ENCODE data around the gene CARF.
"Not testable (repeated sequence)": the region's sequence is repeated elsewhere in the genome, so short reads cannot be mapped to it uniquely, and the experiment has no call there.

CARF gene

GRCh38 chr2:202911512-202912341 lies at the start of gene CARF, which contains the start of gene WDR12:
Gene CARF, plus strand, starts transcription at chr2:202912275. Its CDS starts 29,628 bp downstream, at chr2:202941903.
Gene WDR12, minus strand, starts transcription at chr2:202911673. Its CDS starts 197 bp downstream, at chr2:202911476.
- H3K9me3 Mint-ChIP-seq: no peaks in the 10 kb centered on the region
- H3K36me3 Mint-ChIP-seq (ENCODE audit: insufficient read depth): peaks cover 19% of the 10 kb centered on the region
- peak; percentile 84 for ATAC-seq (replicated peaks; ENCODE audit: extremely low read depth, poor library complexity, severe bottlenecking)
- H3K4me1 Mint-ChIP-seq: peaks cover 18% of the 10 kb centered on the region
- no peaks in the 10 kb centered on the region for H3K27me3 Mint-ChIP-seq
- peak within 1 kb of the TSS; percentile 78 for H3K27ac Mint-ChIP-seq (ENCODE audit: low read depth)
- peak within 1 kb of the TSS; percentile 95 for H3K4me3 Mint-ChIP-seq
- DNase-seq (ENCODE audit: low spot score in 2 of 2): peak; percentile 75 to 84

- Mint-ChIP-seq H3K27me3 (no peaks in the 10 kb centered on the region), H3K9me3 (no peaks in the 10 kb centered on the region), H3K4me1 (peaks cover 13% of the 10 kb centered on the region), H3K4me3 (peak overlapping the region; percentile 85), H3K27ac (ENCODE audit: low read depth) (peak overlapping the region; percentile 73), H3K36me3 (ENCODE audit: insufficient read depth) (peaks cover 2% of the 10 kb centered on the region)
- ATAC-seq (replicated peaks; ENCODE audit: extremely low read depth, poor library complexity, severe bottlenecking): peak; percentile 87
- DNase-seq (ENCODE audit: low spot score in 2 of 2): peak; percentile 26 to 27
Observed at GRCh38 chr2:202870431-202871299, 41.4 kb upstream of the CARF start.

GRCh38 chr2:202871300-202872141 lies 40.6 kb upstream of the CARF start, which contains the start of gene ICA1L:
Gene ICA1L, minus strand, starts transcription at chr2:202871766. Its CDS starts 42,757 bp downstream, at chr2:202829009.
- H3K4me1 Mint-ChIP-seq: peaks cover 13% of the 10 kb centered on the region
- H3K27me3 Mint-ChIP-seq: no peaks in the 10 kb centered on the region
- peak; percentile 45 for ATAC-seq (replicated peaks; ENCODE audit: extremely low read depth, poor library complexity, severe bottlenecking)
- H3K9me3 Mint-ChIP-seq: no peaks in the 10 kb centered on the region
- peak within 1 kb of the TSS; percentile 73 for H3K27ac Mint-ChIP-seq (ENCODE audit: low read depth)
- DNase-seq (ENCODE audit: low spot score in 2 of 2): peak in 1 of 2 donors; percentile 36
- H3K36me3 Mint-ChIP-seq (ENCODE audit: insufficient read depth): peaks cover 2% of the 10 kb centered on the region
- peak within 1 kb of the TSS; percentile 85 for H3K4me3 Mint-ChIP-seq

GRCh38 chr2:202877699-202878098 lies 34.4 kb upstream of the CARF start:
- Mint-ChIP-seq H3K27me3 (no peaks in the 10 kb centered on the region), H3K9me3 (no peaks in the 10 kb centered on the region), H3K36me3 (ENCODE audit: insufficient read depth) (peaks cover 5% of the 10 kb centered on the region), H3K4me1 (no peaks in the 10 kb centered on the region), H3K4me3 (no peak overlapping the region), H3K27ac (ENCODE audit: low read depth) (no peak overlapping the region)
- DNase-seq (ENCODE audit: low spot score in 2 of 2): no peak
- ATAC-seq (replicated peaks; ENCODE audit: extremely low read depth, poor library complexity, severe bottlenecking): no peak

GRCh38 chr2:202881570-202881969 lies 30.5 kb upstream of the CARF start:
- no peaks in the 10 kb centered on the region for H3K4me1 Mint-ChIP-seq
- no peak for ATAC-seq (replicated peaks; ENCODE audit: extremely low read depth, poor library complexity, severe bottlenecking)
- H3K27ac Mint-ChIP-seq (ENCODE audit: low read depth): no peak overlapping the region
- H3K9me3 Mint-ChIP-seq: no peaks in the 10 kb centered on the region
- DNase-seq (ENCODE audit: low spot score in 2 of 2): no peak
- peaks cover 12% of the 10 kb centered on the region for H3K36me3 Mint-ChIP-seq (ENCODE audit: insufficient read depth)
- no peaks in the 10 kb centered on the region for H3K27me3 Mint-ChIP-seq
- no peak overlapping the region for H3K4me3 Mint-ChIP-seq

- H3K27ac Mint-ChIP-seq (ENCODE audit: low read depth): no peak overlapping the region
- no peaks in the 10 kb centered on the region for H3K27me3 Mint-ChIP-seq
- no peaks in the 10 kb centered on the region for H3K9me3 Mint-ChIP-seq
- H3K36me3 Mint-ChIP-seq (ENCODE audit: insufficient read depth): peaks cover 14% of the 10 kb centered on the region
- no peak overlapping the region for H3K4me3 Mint-ChIP-seq
- no peak for ATAC-seq (replicated peaks; ENCODE audit: extremely low read depth, poor library complexity, severe bottlenecking)
- no peak for DNase-seq (ENCODE audit: low spot score in 2 of 2)
- no peaks in the 10 kb centered on the region for H3K4me1 Mint-ChIP-seq
Observed at GRCh38 chr2:202883987-202884675, 27.9 kb upstream of the CARF start.

- DNase-seq (ENCODE audit: low spot score in 2 of 2) (no peak), ATAC-seq (replicated peaks; ENCODE audit: extremely low read depth, poor library complexity, severe bottlenecking) (no peak)
- H3K4me1 Mint-ChIP-seq: no peaks in the 10 kb centered on the region
- no peak overlapping the region for H3K27ac Mint-ChIP-seq (ENCODE audit: low read depth)
- H3K9me3 Mint-ChIP-seq: no peaks in the 10 kb centered on the region
- H3K27me3 Mint-ChIP-seq: no peaks in the 10 kb centered on the region
- peaks cover 14% of the 10 kb centered on the region for H3K36me3 Mint-ChIP-seq (ENCODE audit: insufficient read depth)
- no peak overlapping the region for H3K4me3 Mint-ChIP-seq
Observed at GRCh38 chr2:202885190-202885589, 26.9 kb upstream of the CARF start.

- H3K27ac Mint-ChIP-seq (ENCODE audit: low read depth); H3K4me3 Mint-ChIP-seq; H3K27me3 Mint-ChIP-seq; H3K36me3 Mint-ChIP-seq (ENCODE audit: insufficient read depth); DNase-seq (ENCODE audit: low spot score in 2 of 2); H3K9me3 Mint-ChIP-seq; ATAC-seq (replicated peaks; ENCODE audit: extremely low read depth, poor library complexity, severe bottlenecking): not testable (repeated sequence)
- peaks cover 16% of the 10 kb centered on the region for H3K4me1 Mint-ChIP-seq
Observed at GRCh38 chr2:202905507-202905906, 6.6 kb upstream of the CARF start.

GRCh38 chr2:202908186-202908585 lies 3.9 kb upstream of the CARF start:
- Mint-ChIP-seq H3K27ac (ENCODE audit: low read depth) (no peak overlapping the region), H3K36me3 (ENCODE audit: insufficient read depth) (peaks cover 19% of the 10 kb centered on the region), H3K4me3 (no peak overlapping the region), H3K4me1 (peaks cover 25% of the 10 kb centered on the region), H3K27me3 (no peaks in the 10 kb centered on the region), H3K9me3 (no peaks in the 10 kb centered on the region)
- ATAC-seq (replicated peaks; ENCODE audit: extremely low read depth, poor library complexity, severe bottlenecking) (no peak), DNase-seq (ENCODE audit: low spot score in 2 of 2) (no peak)

GRCh38 chr2:202909394-202910192 lies 2.5 kb upstream of the CARF start:
- Mint-ChIP-seq H3K27me3 (no peaks in the 10 kb centered on the region), H3K27ac (ENCODE audit: low read depth) (no peak overlapping the region), H3K4me3 (no peak overlapping the region), H3K4me1 (peaks cover 18% of the 10 kb centered on the region), H3K36me3 (ENCODE audit: insufficient read depth) (peaks cover 19% of the 10 kb centered on the region), H3K9me3 (no peaks in the 10 kb centered on the region)
- ATAC-seq (replicated peaks; ENCODE audit: extremely low read depth, poor library complexity, severe bottlenecking) (no peak), DNase-seq (ENCODE audit: low spot score in 2 of 2) (no peak)

GRCh38 chr2:202910250-202910649 lies 1.8 kb upstream of the CARF start:
- ATAC-seq (replicated peaks; ENCODE audit: extremely low read depth, poor library complexity, severe bottlenecking); H3K9me3 Mint-ChIP-seq; H3K27ac Mint-ChIP-seq (ENCODE audit: low read depth); DNase-seq (ENCODE audit: low spot score in 2 of 2); H3K27me3 Mint-ChIP-seq: not testable (repeated sequence)
- Mint-ChIP-seq H3K4me3 (peak overlapping the region; percentile 95), H3K4me1 (peaks cover 18% of the 10 kb centered on the region), H3K36me3 (ENCODE audit: insufficient read depth) (peaks cover 19% of the 10 kb centered on the region)

Data from central memory CD8-positive, alpha-beta T cell (primary cell).